Type B pancreatic cell (in vitro differentiated cells): ENCODE measurements around the gene EXOC7. TPM values are rescaled to one million over a fixed set of nuclear protein-coding genes. Genes with fewer than 3 reads are reported as not detected.
"Not testable (repeated sequence)": the region's sequence is repeated elsewhere in the genome, so short reads cannot be mapped to it uniquely, and the experiment has no call there.

Experiments used
- DNase-seq: peaks from one replicate; pipeline ENCODE4 v3.0.0; 2021; ENCODE audit warnings: mixed read lengths; ENCODE audit not compliant: unreplicated experiment; ENCODE audit errors: extremely low spot score
- H3K27ac Mint-ChIP-seq: 2 replicates; pipeline ENCODE4 v1.8.0; 2021; ENCODE audit warnings: mild to moderate bottlenecking, mixed read lengths
- H3K27me3 Mint-ChIP-seq: 2 replicates; pipeline ENCODE4 v1.8.0; 2021; ENCODE audit warnings: mixed read lengths
- H3K36me3 Mint-ChIP-seq: 2 replicates; pipeline ENCODE4 v1.8.0; 2021; ENCODE audit warnings: mixed read lengths
- H3K4me1 Mint-ChIP-seq: one replicate; pipeline ENCODE4 v1.8.0; 2021; ENCODE audit warnings: mixed read lengths; ENCODE audit not compliant: unreplicated experiment
- H3K4me3 Mint-ChIP-seq: 2 replicates; pipeline ENCODE4 v1.8.0; 2021; ENCODE audit warnings: mild to moderate bottlenecking, mixed read lengths
- H3K9me3 Mint-ChIP-seq: 2 replicates; pipeline ENCODE4 v1.8.0; 2021; ENCODE audit warnings: mixed read lengths
- total RNA-seq: library from RNA; stranded (reverse); gene quantifications from 2 replicates; pipeline ENCODE4 v1.2.1, GENCODE V29; 2021; ENCODE audit warnings: low replicate concordance
- TF ChIP-seq, protein P1 (sequence below): fragments of 200-600 bp; sonication (generic); conservative IDR thresholded peaks from 2 replicates; pipeline ENCODE4 v1.5.0; 2021; ENCODE audit warnings: antibody characterized with exemption, mild to moderate bottlenecking

EXOC7 gene
- total RNA-seq, 1 donor from 2014 or later: 201 TPM

DNA sequence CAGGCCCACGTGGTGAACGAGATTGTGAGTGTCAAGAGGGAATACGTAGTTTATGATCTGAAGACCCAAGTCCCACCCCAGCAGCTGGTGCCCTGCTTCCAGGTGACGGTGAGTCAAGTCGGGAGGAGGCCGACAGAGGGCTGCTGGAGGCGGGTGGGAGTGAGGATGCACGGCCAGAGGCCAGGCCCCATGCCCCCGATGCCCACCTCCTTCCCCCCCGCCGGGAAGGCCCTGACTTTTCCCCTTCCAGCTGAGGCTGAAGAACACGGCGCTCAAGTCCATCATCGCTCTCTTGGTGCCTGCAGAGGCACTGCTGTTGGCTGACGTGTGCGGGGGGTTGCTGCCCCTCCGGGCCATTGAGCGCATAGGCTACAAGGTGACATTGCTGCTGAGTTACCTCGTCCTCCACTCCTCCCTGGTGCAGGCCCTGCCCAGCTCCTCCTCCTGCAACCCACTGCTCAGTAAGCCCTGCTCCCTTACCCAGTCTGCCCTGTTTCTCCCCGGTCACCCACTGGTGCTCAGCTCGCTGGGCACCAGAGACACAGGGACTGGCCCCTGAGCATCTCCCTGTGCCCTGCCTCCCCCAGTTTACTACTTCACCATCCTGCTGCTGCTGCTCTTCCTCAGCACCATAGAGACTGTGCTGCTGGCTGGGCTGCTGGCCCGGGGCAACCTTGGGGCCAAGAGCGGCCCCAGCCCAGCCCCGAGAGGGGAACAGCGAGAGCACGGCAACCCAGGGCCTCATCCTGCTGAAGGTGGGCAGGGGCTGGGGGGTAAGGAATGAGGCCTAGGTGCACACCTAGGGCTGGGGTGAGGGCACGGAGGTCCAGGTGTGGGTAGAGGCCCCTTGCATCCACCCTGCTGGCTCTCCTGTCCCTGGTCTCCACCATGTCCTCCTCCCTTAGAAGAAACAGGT is 22.0 kb downstream of the EXOC7 start:
- Mint-ChIP-seq H3K36me3 (peaks cover 5% of the 10 kb centered on the region), H3K27ac (peak overlapping the region; percentile 72)

DNA sequence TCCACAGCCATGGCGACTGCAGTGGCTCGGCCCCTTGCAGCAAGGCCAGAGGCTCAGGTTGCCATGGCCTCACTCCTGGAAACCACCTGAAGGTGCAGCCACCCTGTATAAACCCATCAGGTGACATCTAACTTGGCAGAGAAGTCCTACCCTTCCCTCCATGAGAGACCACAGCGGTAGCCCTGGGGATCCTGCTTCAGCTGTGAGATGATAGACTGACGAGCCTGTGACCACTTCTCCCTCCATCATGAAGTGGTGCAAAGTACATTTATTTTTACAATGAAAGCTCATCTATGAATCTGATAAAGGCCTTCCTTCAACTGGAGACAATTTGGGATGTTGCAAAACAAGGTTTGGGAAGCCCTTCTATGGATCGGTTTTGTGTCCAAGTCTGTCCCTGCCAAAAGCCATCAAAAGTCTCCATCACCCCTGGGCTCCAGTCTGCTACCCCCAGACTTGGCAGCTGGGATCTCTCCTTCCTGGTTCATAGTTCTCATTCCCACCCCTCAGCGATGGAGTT is 22.8 kb downstream of the EXOC7 start:
- H3K27ac Mint-ChIP-seq: no peak overlapping the region
- peaks cover 5% of the 10 kb centered on the region for H3K36me3 Mint-ChIP-seq
- H3K4me1 Mint-ChIP-seq: peaks cover 7% of the 10 kb centered on the region
- peaks cover 56% of the 10 kb centered on the region for H3K27me3 Mint-ChIP-seq
- H3K4me3 Mint-ChIP-seq: no peak overlapping the region
- no peaks in the 10 kb centered on the region for H3K9me3 Mint-ChIP-seq
- TF ChIP-seq, protein P1, sequence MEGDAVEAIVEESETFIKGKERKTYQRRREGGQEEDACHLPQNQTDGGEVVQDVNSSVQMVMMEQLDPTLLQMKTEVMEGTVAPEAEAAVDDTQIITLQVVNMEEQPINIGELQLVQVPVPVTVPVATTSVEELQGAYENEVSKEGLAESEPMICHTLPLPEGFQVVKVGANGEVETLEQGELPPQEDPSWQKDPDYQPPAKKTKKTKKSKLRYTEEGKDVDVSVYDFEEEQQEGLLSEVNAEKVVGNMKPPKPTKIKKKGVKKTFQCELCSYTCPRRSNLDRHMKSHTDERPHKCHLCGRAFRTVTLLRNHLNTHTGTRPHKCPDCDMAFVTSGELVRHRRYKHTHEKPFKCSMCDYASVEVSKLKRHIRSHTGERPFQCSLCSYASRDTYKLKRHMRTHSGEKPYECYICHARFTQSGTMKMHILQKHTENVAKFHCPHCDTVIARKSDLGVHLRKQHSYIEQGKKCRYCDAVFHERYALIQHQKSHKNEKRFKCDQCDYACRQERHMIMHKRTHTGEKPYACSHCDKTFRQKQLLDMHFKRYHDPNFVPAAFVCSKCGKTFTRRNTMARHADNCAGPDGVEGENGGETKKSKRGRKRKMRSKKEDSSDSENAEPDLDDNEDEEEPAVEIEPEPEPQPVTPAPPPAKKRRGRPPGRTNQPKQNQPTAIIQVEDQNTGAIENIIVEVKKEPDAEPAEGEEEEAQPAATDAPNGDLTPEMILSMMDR: no peak
- no peak for DNase-seq

More for the DNA sequence above, 22.0 kb downstream of the EXOC7 start:
- Mint-ChIP-seq H3K4me1 (peaks cover 7% of the 10 kb centered on the region), H3K27me3 (peaks cover 48% of the 10 kb centered on the region), H3K9me3 (no peaks in the 10 kb centered on the region), H3K4me3 (no peak overlapping the region)
- TF ChIP-seq, protein P1: no peak
- DNase-seq: no peak

DNA sequence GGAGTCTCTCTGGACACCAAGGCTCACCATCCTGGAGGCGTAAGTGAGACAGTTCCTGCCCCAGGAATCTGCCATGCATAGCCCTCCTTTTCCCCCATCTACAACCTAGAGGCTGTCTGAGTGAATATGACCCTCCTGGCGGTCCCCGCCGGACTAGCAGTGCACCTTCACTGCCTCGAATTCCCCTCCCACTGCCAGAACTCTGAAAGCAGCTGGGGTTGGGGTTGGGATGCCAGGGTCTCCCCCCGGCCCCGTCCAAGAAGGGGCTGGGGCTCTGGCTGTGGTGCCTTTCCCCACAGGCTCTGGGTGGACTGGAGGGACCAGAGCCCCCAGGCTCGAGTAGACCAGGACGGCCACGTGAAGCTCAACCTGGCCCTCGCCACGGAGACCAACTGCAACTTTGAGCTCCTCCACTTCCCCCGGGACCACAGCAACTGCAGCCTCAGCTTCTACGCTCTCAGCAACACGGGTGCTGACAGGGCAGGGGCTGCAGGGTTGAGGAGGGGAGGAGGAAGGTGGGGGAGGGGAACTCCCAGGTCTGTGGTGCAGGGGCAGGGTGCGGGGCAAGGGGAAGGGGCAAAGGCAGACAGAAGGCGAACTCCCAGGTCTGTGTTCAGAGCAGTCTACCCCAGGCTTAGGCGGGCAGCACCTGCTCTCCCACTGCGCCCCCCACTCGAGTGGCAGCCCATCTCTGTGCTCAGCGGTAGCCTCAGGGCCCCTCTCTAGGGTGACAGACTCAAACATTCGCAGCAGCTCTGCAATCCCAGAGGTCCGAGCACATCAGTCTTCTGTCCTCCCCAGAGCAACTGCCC is 23.4 kb downstream of the EXOC7 start:
- TF ChIP-seq, protein P1: peak; percentile 55
- Mint-ChIP-seq H3K4me3 (no peak overlapping the region), H3K27me3 (peaks cover 62% of the 10 kb centered on the region), H3K9me3 (no peaks in the 10 kb centered on the region), H3K4me1 (peaks cover 12% of the 10 kb centered on the region), H3K36me3 (peaks cover 5% of the 10 kb centered on the region), H3K27ac (no peak overlapping the region)
- no peak for DNase-seq

DNA sequence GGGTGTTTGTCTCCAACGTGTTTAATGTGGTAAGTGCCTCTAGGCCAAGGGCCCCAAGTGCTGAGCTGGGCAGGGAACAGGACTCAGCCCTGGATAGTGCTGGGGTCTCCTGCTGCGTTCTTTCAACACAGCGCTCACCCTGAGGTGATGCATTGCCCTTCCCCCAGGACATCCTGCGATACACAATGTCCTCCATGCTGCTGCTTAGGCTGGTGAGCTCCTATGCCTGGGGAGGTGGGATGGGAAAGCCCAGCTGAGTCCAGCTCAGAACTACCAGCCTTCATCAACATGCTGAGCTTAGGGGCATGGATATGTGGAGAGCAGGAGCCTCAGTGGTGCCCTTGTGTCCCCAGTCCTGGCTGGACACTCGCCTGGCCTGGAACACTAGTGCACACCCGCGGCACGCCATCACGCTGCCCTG is 24.0 kb downstream of the EXOC7 start:
- Mint-ChIP-seq H3K36me3 (peaks cover 2% of the 10 kb centered on the region), H3K4me3 (no peak overlapping the region), H3K27me3 (peaks cover 68% of the 10 kb centered on the region), H3K27ac (no peak overlapping the region), H3K4me1 (peaks cover 16% of the 10 kb centered on the region), H3K9me3 (no peaks in the 10 kb centered on the region)
- TF ChIP-seq, protein P1: no peak
- no peak for DNase-seq

DNA sequence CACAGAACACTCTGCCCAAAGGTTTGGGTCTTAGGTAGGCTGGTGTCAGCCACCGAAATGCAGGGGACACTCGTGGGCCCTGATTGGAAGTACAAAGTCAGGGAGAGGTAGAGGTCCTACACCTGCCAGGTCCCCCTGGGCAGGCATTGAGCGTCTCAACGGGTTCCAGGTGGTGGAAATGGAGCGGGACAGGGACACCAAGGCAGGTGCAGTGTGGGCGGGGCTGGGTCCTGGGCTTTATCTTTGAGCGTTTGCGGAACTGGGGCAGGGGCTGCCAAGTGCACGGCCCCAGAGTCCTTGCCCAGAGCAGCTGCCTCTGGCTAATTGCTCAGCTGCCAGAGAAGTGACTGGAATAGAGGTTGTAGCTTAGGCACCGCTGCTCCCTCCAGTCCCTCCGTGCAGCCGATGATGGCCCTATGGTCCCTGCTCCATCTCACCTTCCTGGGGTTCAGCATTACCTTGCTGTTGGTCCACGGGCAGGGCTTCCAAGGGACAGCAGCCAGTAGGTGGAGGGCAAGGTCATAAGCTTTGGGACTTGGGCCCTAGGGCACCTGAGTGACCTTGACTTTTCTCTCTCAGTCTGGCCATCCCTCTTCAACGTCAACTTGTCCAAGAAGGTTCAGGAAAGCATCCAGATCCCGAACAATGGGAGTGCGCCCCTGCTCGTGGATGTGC is 24.6 kb downstream of the EXOC7 start, which contains the start of gene ZACN:
ZACN (plus strand) TSS at position 323 of the 675 bp plus-strand sequence; CDS start at position 406, 83 bp downstream.
- peaks cover 71% of the 10 kb centered on the region for H3K27me3 Mint-ChIP-seq
- TF ChIP-seq, protein P1: no peak
- DNase-seq: no peak
- H3K27ac Mint-ChIP-seq: peak within 1 kb of the TSS; percentile 43
- no peaks in the 10 kb centered on the region for H3K36me3 Mint-ChIP-seq
- H3K4me1 Mint-ChIP-seq: peaks cover 16% of the 10 kb centered on the region
- H3K9me3 Mint-ChIP-seq: no peaks in the 10 kb centered on the region
- peak within 1 kb of the TSS; percentile 49 for H3K4me3 Mint-ChIP-seq

DNA sequence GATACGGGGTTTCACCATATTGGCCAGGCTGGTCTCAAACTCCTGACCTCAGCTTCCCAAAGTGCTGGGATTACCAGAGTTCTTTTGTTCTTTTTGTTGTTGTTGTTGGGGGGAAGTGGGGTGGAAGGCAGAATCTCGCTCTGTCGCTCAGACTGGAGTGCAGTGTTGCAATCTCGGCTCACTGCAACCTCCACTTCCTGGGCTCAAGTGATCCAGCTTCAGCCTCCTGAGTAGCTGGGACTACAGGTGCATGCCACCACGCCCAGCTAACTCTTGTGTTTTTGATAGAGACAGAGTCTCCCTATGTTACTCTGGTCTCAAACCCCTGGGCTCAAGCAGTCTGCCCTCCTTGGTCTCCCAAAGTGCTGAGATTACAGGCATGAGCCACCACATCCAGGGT is 25.2 kb downstream of the EXOC7 start:
- DNase-seq, H3K36me3 Mint-ChIP-seq, H3K9me3 Mint-ChIP-seq: not testable (repeated sequence)
- peak overlapping the region; percentile 49 for H3K4me3 Mint-ChIP-seq
- H3K27ac Mint-ChIP-seq: peak overlapping the region; percentile 43
- H3K4me1 Mint-ChIP-seq: peaks cover 16% of the 10 kb centered on the region
- H3K27me3 Mint-ChIP-seq: peaks cover 78% of the 10 kb centered on the region
